ENCODE measurements around the gene TSPAN9. TPM values are rescaled to one million over a fixed set of nuclear protein-coding genes. Genes with fewer than 3 reads are reported as not detected.

The TSPAN9 gene
- total and polyA plus RNA-seq, 2 of the 4 experiments (the other 2 are of a cell fraction) = 17.7 to 39.1 TPM

GRCh38 chr12:3043406-3043805, 33.8 kb upstream of the TSPAN9 start:
- no peak for TF ChIP-seq USF2 (IDR thresholded peaks at IDR 0.05; ENCODE audit: low read depth, low read length)
- no peak for TF ChIP-seq RCOR1 (IDR thresholded peaks at IDR 0.05; ENCODE audit: insufficient replicate concordance, low read length)
- no peak for TF ChIP-seq RAD21 (IDR thresholded peaks at IDR 0.05; ENCODE audit: low read length)
- no peak for TF ChIP-seq POLR2A (IDR thresholded peaks at IDR 0.05; ENCODE audit: low read depth, low read length)
- TF ChIP-seq CHD1 (IDR thresholded peaks at IDR 0.05; ENCODE audit: low read depth, low read length) = no peak
- no peak for TF ChIP-seq BHLHE40 (IDR thresholded peaks at IDR 0.05; ENCODE audit: low read depth, low read length)
- no peak for TF ChIP-seq MXI1 (IDR thresholded peaks at IDR 0.05; ENCODE audit: borderline replicate concordance, low read depth, low read length)
- no peak for TF ChIP-seq MAFK (IDR thresholded peaks at IDR 0.05; ENCODE audit: low read depth, low read length)
- TF ChIP-seq SMC3 (IDR thresholded peaks at IDR 0.05; ENCODE audit: low read depth, low read length) = no peak
- TF ChIP-seq CTCF (conservative IDR thresholded peaks at IDR 0.05; ENCODE audit: low read depth, low read length) = no peak
- no peak for TF ChIP-seq RFX5 (IDR thresholded peaks at IDR 0.05; ENCODE audit: low read depth, low read length)
- TF ChIP-seq MAZ (IDR thresholded peaks at IDR 0.05; ENCODE audit: borderline replicate concordance, low read depth, low read length) = no peak
- TF ChIP-seq ELK1 (IDR thresholded peaks at IDR 0.05; ENCODE audit: borderline replicate concordance, low read depth, low read length) = no peak
- TF ChIP-seq FOS (IDR thresholded peaks at IDR 0.05; ENCODE audit: low read depth, low read length) = no peak
- Histone ChIP-seq H2BK15ac (ENCODE audit: low read depth, low read length) (no peak overlapping the region), H3K14ac (replicated peaks; ENCODE audit: low read depth, low read length) (no peak overlapping the region), H3K4me3 (ENCODE audit: insufficient read depth, low read depth, low read length) (no peak overlapping the region), H2AK9ac (replicated peaks; ENCODE audit: low read depth, low read length, poor library complexity) (no peak overlapping the region), H2AK5ac (ENCODE audit: low read depth, low read length) (no peak overlapping the region), H3K23ac (ENCODE audit: low read depth, low read length) (no peak overlapping the region), H3K56ac (ENCODE audit: extremely low read depth, insufficient read depth, low read length) (no peak overlapping the region), H3K27ac (ENCODE audit: insufficient read depth, low read length) (no peak overlapping the region), H3K9me1 (ENCODE audit: insufficient read depth, low read length) (peaks cover 5% of the 10 kb centered on the region), H3K4ac (ENCODE audit: low read depth, low read length) (no peak overlapping the region), H4K91ac (ENCODE audit: insufficient read depth, low read depth, low read length) (no peak overlapping the region), H4K8ac (ENCODE audit: low read depth in 2 of 2, low read length in 2 of 2) (no peak overlapping the region), H2BK120ac (ENCODE audit: low read depth, low read length) (no peak overlapping the region), H3K4me1 (ENCODE audit: control insufficient read depth, insufficient read depth, low read length) (no peaks in the 10 kb centered on the region), H3K9ac (ENCODE audit: low read depth, low read length) (no peak overlapping the region), H2AFZ (replicated peaks; ENCODE audit: low read length, poor library complexity) (no peak overlapping the region), H2BK5ac (ENCODE audit: low read depth, low read length, poor library complexity, severe bottlenecking) (no peak overlapping the region), H4K20me1 (ENCODE audit: insufficient read depth, low read length) (peaks cover 3% of the 10 kb centered on the region; the same call in 1 of the 2 replicates), H3K4me2 (ENCODE audit: low read depth, low read length) (no peak overlapping the region), H3K36me3 (ENCODE audit: control insufficient read depth, insufficient read depth, low read length) (peaks cover 12% of the 10 kb centered on the region), H3K18ac (ENCODE audit: low read depth, low read length) (no peak overlapping the region), H3K9me3 (ENCODE audit: control insufficient read depth, insufficient read depth, low read length) (no peaks in the 10 kb centered on the region), H3K27me3 (ENCODE audit: control insufficient read depth, insufficient read depth, low read length) (no peaks in the 10 kb centered on the region), H3K79me1 (ENCODE audit: low read depth in 1 of 2, low read length in 2 of 2) (no peaks in the 10 kb centered on the region), H2BK20ac (ENCODE audit: low read depth, low read length) (no peak overlapping the region), H4K5ac (ENCODE audit: low read depth, low read length) (no peak overlapping the region)
- ATAC-seq (ENCODE audit: low read depth) (no peak), DNase-seq (no peak)
- BruUV-seq (replicated peaks) = no TSS peak
- intact Hi-C loops (cut with micrococcal nuclease) (no loop called here), dilution Hi-C loops (cut with HindIII; ENCODE audit: low sequenced_read_pairs, unreplicated experiment) (no loop called here), in situ Hi-C loops (cut with MboI; ENCODE audit: low sequenced_read_pairs) (no loop called here)
- ChIA-PET CTCF (no interaction called here), POLR2A (ENCODE audit: unreplicated experiment) (no interaction called here)
- WGBS, 2 experiments (ENCODE audit: extremely low coverage in 2 of 2, insufficient read length in 1 of 2) = 83% methylated on average over 2 of the region's 7 CpGs; no CpG with 5 or more reads in 1 of the 2 experiments
